ACC112 (cell line): ENCODE measurements around the gene FANCC.
"Not testable (repeated sequence)": the region's sequence is repeated elsewhere in the genome, so short reads cannot be mapped to it uniquely, and the experiment has no call there.

Source experiments
- H2AFZ ChIP-seq: fragments of 200-600 bp; sonication (generic); one replicate; pipeline ENCODE4 v1.6.0; 2017; ENCODE audit warnings: antibody characterized with exemption, low read length; ENCODE audit not compliant: unreplicated experiment
- H3K27ac ChIP-seq: fragments of 200-600 bp; sonication (generic); 2 replicates; pipeline ENCODE4 v1.5.1; 2014; ENCODE audit warnings: low read depth, mild to moderate bottlenecking, antibody characterized with exemption, low read length, moderate library complexity
- H3K27me3 ChIP-seq: fragments of 200-600 bp; sonication (generic); 2 replicates; pipeline ENCODE4 v1.6.1; 2014; ENCODE audit warnings: mild to moderate bottlenecking, antibody characterized with exemption, low read length, moderate library complexity, mixed read lengths; ENCODE audit not compliant: insufficient read depth
- H3K36me3 ChIP-seq: fragments of 200-600 bp; sonication (generic); 2 replicates; pipeline ENCODE4 v1.6.1; 2016; ENCODE audit warnings: mild to moderate bottlenecking, antibody characterized with exemption, low read length, moderate library complexity, mixed read lengths; ENCODE audit not compliant: insufficient read depth
- H3K4me1 ChIP-seq: fragments of 200-600 bp; sonication (generic); one replicate; pipeline ENCODE4 v1.6.1; 2016; ENCODE audit warnings: low read length, mixed read lengths; ENCODE audit not compliant: insufficient read depth, unreplicated experiment, control insufficient read depth
- H3K4me3 ChIP-seq: fragments of 200-600 bp; sonication (generic); 2 replicates; pipeline ENCODE4 v1.5.1; 2014; ENCODE audit warnings: mild to moderate bottlenecking, low read depth, low read length
- H3K79me2 ChIP-seq: fragments of 200-600 bp; sonication (generic); one replicate; pipeline ENCODE4 v1.6.0; 2016; ENCODE audit warnings: low read length; ENCODE audit not compliant: control insufficient read depth, unreplicated experiment, insufficient read depth

FANCC gene

GRCh38 chr9:95305770-95306492 is 11.6 kb downstream of the FANCC start:
- peaks cover 18% of the 10 kb centered on the region for H3K4me1 ChIP-seq
- no peaks in the 10 kb centered on the region for H3K36me3 ChIP-seq
- peaks cover 18% of the 10 kb centered on the region for H3K79me2 ChIP-seq
- no peak overlapping the region for H2AFZ ChIP-seq
- H3K4me3 ChIP-seq, result peak overlapping the region; percentile 33; the same call in 1 of the 2 replicates
- H3K27me3 ChIP-seq, result no peaks in the 10 kb centered on the region
- peak overlapping the region; percentile 34 for H3K27ac ChIP-seq

- Histone ChIP-seq H3K27me3 (no peaks in the 10 kb centered on the region), H3K79me2 (peaks cover 17% of the 10 kb centered on the region), H3K36me3 (no peaks in the 10 kb centered on the region), H3K4me3 (no peak overlapping the region), H3K27ac (no peak overlapping the region), H2AFZ (no peak overlapping the region), H3K4me1 (peaks cover 18% of the 10 kb centered on the region)
These were observed 15.0 kb downstream of the FANCC start for GRCh38 chr9:95302479-95302878.

GRCh38 chr9:95297760-95298159 is 19.7 kb downstream of the FANCC start:
- Histone ChIP-seq H3K4me1 (peaks cover 7% of the 10 kb centered on the region), H3K27me3 (no peaks in the 10 kb centered on the region), H3K79me2 (peaks cover 13% of the 10 kb centered on the region), H3K4me3 (no peak overlapping the region), H3K36me3 (no peaks in the 10 kb centered on the region), H3K27ac (no peak overlapping the region), H2AFZ (no peak overlapping the region)

DNA sequence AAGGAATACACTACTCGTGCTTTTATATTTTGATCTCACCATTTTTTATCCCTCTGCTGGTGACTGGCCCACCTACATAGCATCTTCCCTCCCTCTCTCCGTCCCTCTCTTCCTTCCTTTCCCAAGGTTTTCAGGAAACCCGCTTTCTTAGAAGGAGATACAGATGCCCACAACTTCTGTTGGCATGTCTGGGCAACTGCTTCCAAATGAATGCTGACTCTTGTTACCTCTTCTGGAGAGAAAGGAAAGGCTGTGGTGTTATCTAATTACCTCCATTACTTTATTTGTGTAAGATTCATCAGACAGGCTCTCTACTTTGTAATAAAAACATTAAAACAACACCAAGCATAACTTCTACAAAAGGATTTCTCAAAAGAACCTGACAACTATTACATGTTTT is 20.2 kb downstream of the FANCC start:
- no peak overlapping the region for H3K4me3 ChIP-seq
- H3K4me1 ChIP-seq, result peaks cover 7% of the 10 kb centered on the region
- peak overlapping the region; percentile 4 for H2AFZ ChIP-seq
- H3K27me3 ChIP-seq, result no peaks in the 10 kb centered on the region
- no peaks in the 10 kb centered on the region for H3K36me3 ChIP-seq
- peaks cover 11% of the 10 kb centered on the region for H3K79me2 ChIP-seq
- no peak overlapping the region for H3K27ac ChIP-seq

- no peaks in the 10 kb centered on the region for H3K36me3 ChIP-seq
- H3K79me2 ChIP-seq, result peaks cover 11% of the 10 kb centered on the region
- no peaks in the 10 kb centered on the region for H3K27me3 ChIP-seq
- H3K4me3 ChIP-seq, result no peak overlapping the region
- peak overlapping the region; percentile 4 for H2AFZ ChIP-seq
- H3K4me1 ChIP-seq, result peaks cover 7% of the 10 kb centered on the region
- H3K27ac ChIP-seq, result no peak overlapping the region
These were observed 20.7 kb downstream of the FANCC start for GRCh38 chr9:95296761-95297160.

DNA sequence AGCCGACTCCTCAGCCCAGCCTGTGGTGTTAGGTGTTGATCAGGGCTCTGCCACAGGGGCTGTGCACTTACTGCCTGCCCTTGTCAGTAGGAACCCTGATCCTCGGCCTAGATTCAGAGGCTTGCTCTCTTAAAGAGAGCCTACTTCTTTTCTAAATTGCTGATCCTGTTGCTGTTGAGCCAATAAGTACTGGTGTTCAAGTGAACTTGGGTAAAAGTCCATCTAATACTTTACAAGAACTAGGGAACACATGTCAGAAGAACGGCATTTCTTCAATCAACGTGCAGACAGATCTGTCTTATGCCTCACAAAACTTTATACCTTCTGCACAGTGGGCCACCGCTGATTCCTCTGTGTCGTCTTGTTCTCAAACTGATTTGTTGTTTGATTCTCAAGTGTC is 24.2 kb downstream of the FANCC start:
- not testable (repeated sequence) for H3K27me3 ChIP-seq, H3K4me3 ChIP-seq, H3K36me3 ChIP-seq, H3K27ac ChIP-seq, H3K4me1 ChIP-seq, H2AFZ ChIP-seq
- H3K79me2 ChIP-seq, result peaks cover 12% of the 10 kb centered on the region

DNA sequence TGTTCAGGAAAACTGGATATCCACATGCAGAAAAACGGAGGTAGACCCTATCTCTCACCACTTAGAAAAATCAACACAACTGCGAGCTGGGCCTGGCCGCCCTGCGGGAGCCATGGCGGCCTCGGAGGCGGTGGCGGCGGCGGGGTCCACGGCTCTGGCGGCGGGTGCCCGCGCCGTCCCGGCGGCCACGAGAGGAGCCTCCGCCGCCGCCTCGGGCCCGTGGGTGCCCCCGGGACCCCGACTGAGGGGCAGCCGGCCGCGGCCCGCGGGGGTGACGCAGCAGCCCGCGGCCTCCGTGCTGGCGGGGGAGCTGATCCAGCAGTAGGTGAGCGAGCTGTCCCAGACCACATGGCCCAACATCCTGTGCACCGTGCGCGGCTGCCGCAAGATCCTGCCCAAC is 25.3 kb downstream of the FANCC start:
- no peaks in the 10 kb centered on the region for H3K36me3 ChIP-seq
- no peaks in the 10 kb centered on the region for H3K27me3 ChIP-seq
- peaks cover 12% of the 10 kb centered on the region for H3K79me2 ChIP-seq
- no peak overlapping the region for H3K4me3 ChIP-seq
- no peak overlapping the region for H3K27ac ChIP-seq
- peaks cover 5% of the 10 kb centered on the region for H3K4me1 ChIP-seq
- no peak overlapping the region for H2AFZ ChIP-seq

DNA sequence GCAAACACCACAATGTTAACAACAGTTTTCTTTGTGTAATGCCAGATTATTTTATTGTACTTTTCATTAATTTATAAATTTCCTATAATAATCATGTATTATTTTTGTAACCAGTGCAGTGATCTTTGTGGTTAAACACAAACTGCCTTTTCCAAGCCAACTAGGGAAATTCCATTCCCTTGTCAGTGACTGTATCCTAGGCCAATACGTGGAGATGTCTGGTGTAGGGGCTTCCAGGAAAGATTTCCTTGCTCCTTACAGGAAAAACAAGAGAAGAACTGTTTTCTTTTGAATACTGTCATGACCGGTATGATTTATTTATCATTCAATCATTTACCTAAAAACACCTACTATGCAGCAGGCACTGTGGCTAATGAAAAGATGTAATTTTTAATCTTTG is 31.4 kb downstream of the FANCC start:
- H3K4me3 ChIP-seq, result no peak overlapping the region
- H2AFZ ChIP-seq, result no peak overlapping the region
- no peaks in the 10 kb centered on the region for H3K27me3 ChIP-seq
- H3K79me2 ChIP-seq, result peaks cover 4% of the 10 kb centered on the region
- H3K4me1 ChIP-seq, result peaks cover 4% of the 10 kb centered on the region
- H3K27ac ChIP-seq, result no peak overlapping the region
- H3K36me3 ChIP-seq, result no peaks in the 10 kb centered on the region

- Histone ChIP-seq H3K27ac (no peak overlapping the region), H3K4me1 (peaks cover 4% of the 10 kb centered on the region), H3K27me3 (no peaks in the 10 kb centered on the region), H3K36me3 (no peaks in the 10 kb centered on the region), H2AFZ (no peak overlapping the region), H3K4me3 (no peak overlapping the region), H3K79me2 (peaks cover 4% of the 10 kb centered on the region)
These were observed 32.2 kb downstream of the FANCC start for GRCh38 chr9:95285307-95285706.

- H3K36me3 ChIP-seq, result no peaks in the 10 kb centered on the region
- no peaks in the 10 kb centered on the region for H3K79me2 ChIP-seq
- H3K4me1 ChIP-seq, result peaks cover 4% of the 10 kb centered on the region
- H3K27ac ChIP-seq, result no peak overlapping the region
- no peak overlapping the region for H2AFZ ChIP-seq
- H3K27me3 ChIP-seq, result no peaks in the 10 kb centered on the region
- no peak overlapping the region for H3K4me3 ChIP-seq
These were observed 33.1 kb downstream of the FANCC start for GRCh38 chr9:95284162-95285080.

GRCh38 chr9:95283673-95284072 is 33.8 kb downstream of the FANCC start:
- Histone ChIP-seq H3K79me2 (no peaks in the 10 kb centered on the region), H3K36me3 (no peaks in the 10 kb centered on the region), H2AFZ (no peak overlapping the region), H3K27me3 (no peaks in the 10 kb centered on the region), H3K27ac (no peak overlapping the region), H3K4me1 (peaks cover 4% of the 10 kb centered on the region), H3K4me3 (no peak overlapping the region)
